ENCODE measurements around the gene TCAP.

The TCAP gene

DNA sequence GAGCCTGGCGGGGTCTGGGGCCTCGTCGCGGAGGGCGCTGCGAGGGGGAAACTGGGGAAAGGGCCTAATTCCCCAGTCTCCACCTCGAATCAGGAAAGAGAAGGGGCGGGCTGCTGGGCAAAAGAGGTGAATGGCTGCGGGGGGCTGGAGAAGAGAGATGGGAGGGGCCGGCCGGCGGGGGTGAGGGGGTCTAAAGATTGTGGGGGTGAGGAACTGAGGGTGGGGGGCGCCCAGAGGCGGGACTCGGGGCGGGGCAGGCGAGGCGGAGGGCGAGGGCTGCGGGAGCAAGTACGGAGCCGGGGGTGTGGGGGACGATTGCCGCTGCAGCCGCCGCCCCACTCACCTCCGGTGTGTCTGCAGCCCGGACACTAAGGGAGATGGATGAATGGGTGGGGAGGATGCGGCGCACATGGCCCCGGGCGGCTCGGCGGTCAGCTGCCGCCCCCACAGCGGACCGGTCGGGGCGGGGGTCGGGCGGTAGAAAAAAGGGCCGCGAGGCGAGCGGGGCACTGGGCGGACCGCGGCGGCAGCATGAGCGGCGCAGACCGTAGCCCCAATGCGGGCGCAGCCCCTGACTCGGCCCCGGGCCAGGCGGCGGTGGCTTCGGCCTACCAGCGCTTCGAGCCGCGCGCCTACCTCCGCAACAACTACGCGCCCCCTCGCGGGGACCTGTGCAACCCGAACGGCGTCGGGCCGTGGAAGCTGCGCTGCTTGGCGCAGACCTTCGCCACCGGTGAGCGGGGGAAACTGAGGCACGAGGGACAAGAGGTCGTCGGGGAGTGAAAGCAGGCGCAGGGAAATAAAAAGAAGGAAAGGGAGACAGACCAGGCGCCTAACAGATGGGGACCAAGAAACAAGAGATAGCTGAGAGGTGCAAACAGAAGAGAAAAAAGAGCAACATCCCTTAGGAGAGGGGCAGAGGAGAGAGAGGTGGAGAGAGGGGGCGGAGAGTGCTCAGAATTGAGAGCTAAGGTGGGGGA lies 3.1 kb downstream of the TCAP start, which contains the start of gene PNMT:
TSS of gene PNMT (plus strand) at position 509 of the 980 bp plus-strand sequence. CDS start at position 532, 23 bp downstream.
- TF ChIP-seq, protein P1, sequence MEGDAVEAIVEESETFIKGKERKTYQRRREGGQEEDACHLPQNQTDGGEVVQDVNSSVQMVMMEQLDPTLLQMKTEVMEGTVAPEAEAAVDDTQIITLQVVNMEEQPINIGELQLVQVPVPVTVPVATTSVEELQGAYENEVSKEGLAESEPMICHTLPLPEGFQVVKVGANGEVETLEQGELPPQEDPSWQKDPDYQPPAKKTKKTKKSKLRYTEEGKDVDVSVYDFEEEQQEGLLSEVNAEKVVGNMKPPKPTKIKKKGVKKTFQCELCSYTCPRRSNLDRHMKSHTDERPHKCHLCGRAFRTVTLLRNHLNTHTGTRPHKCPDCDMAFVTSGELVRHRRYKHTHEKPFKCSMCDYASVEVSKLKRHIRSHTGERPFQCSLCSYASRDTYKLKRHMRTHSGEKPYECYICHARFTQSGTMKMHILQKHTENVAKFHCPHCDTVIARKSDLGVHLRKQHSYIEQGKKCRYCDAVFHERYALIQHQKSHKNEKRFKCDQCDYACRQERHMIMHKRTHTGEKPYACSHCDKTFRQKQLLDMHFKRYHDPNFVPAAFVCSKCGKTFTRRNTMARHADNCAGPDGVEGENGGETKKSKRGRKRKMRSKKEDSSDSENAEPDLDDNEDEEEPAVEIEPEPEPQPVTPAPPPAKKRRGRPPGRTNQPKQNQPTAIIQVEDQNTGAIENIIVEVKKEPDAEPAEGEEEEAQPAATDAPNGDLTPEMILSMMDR (conservative IDR thresholded peaks at IDR 0.05; ENCODE audit: low read depth, low read length), result peak; percentile 69
- DNase-seq (ENCODE audit: low read depth), result no peak
- H3K4me3 ChIP-seq (ENCODE audit: low read length), result no peak within 1 kb of the TSS

DNA sequence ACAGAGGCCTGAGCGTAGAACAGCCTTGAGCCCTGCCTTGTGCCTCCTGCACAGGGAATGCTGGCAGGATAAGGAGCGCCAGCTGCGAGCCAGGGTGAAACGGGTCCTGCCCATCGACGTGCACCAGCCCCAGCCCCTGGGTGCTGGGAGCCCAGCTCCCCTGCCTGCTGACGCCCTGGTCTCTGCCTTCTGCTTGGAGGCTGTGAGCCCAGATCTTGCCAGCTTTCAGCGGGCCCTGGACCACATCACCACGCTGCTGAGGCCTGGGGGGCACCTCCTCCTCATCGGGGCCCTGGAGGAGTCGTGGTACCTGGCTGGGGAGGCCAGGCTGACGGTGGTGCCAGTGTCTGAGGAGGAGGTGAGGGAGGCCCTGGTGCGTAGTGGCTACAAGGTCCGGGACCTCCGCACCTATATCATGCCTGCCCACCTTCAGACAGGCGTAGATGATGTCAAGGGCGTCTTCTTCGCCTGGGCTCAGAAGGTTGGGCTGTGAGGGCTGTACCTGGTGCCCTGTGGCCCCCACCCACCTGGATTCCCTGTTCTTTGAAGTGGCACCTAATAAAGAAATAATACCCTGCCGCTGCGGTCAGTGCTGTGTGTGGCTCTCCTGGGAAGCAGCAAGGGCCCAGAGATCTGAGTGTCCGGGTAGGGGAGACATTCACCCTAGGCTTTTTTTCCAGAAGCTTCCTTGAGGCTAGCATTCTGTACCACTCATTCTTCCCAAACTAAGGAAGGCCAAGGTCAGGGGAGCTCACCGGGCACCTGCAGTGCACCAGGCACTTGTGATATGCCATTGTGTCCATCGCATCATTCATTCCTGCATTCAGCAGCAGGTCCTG lies 5.0 kb downstream of the TCAP start:
- H3K4me3 ChIP-seq (ENCODE audit: low read length), result no peak overlapping the region
- DNase-seq (ENCODE audit: low read depth), result no peak
- TF ChIP-seq, protein P1 (conservative IDR thresholded peaks at IDR 0.05; ENCODE audit: low read depth, low read length), result no peak

DNA sequence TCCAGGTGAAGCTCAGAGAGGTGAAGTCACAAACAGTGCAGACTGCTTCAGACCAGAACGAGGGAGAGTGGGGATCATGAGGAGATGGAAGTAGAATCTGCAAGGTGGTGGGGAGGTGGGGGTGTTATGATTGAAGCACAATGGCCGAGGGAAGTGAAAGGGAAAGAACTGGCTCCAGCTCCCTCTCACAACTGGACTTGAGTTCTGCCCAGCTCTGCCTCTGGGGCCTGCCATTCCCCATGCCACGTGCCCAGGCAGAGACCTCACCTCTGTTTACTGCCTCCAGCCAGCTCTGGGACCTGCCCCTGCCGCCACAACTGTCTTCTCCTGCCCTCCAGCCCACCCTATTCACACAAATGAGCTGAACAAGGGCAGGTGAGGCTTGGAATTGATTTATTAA lies 5.6 kb downstream of the TCAP start:
- TF ChIP-seq, protein P1 (conservative IDR thresholded peaks at IDR 0.05; ENCODE audit: low read depth, low read length), result no peak
- DNase-seq (ENCODE audit: low read depth), result no peak
- H3K4me3 ChIP-seq (ENCODE audit: low read length), result no peak overlapping the region

DNA sequence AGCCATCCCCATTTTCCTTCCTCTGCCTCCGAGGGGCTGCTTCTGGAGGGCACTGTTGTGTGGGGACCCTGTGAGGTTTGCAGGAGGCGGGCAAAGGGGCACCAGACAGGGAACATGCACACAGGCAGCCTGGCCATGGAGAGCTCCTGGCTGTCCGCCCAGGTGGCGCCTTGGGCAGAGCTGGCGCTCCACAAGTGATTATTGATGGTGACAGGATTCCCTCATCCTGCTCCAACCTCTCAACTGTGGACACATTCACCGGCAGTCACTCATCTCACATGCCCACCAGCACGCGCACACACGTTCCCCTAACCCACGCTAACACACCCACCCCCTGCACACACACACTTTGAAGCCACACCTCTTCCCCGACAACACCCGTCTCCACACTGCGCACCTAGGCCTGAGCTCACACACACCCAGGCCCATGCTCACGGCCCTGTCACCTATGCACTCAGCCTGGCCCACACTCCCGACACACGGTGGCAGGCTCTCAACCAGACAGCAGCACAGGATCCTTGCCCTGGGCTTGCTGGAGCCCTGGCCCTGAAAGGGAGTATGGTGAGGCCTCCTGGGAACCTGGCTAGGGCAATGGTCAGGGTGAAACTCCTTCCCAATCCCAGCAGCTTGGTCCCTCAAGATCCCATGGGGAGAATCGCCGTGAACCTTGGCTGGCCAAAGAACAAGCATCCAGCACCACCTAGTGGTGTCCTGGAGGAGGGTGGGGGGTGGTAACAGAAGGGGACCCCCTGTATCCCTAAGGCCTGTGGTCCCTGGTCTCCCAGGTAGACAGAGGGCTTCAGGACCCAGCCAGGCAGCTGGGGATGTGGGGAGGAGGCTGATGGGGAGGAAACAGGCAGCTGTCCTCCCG lies 6.7 kb downstream of the TCAP start:
- no peak overlapping the region for H3K4me3 ChIP-seq (ENCODE audit: low read length)
- TF ChIP-seq, protein P1 (conservative IDR thresholded peaks at IDR 0.05; ENCODE audit: low read depth, low read length), result peak; percentile 82
- DNase-seq (ENCODE audit: low read depth), result no peak

DNA sequence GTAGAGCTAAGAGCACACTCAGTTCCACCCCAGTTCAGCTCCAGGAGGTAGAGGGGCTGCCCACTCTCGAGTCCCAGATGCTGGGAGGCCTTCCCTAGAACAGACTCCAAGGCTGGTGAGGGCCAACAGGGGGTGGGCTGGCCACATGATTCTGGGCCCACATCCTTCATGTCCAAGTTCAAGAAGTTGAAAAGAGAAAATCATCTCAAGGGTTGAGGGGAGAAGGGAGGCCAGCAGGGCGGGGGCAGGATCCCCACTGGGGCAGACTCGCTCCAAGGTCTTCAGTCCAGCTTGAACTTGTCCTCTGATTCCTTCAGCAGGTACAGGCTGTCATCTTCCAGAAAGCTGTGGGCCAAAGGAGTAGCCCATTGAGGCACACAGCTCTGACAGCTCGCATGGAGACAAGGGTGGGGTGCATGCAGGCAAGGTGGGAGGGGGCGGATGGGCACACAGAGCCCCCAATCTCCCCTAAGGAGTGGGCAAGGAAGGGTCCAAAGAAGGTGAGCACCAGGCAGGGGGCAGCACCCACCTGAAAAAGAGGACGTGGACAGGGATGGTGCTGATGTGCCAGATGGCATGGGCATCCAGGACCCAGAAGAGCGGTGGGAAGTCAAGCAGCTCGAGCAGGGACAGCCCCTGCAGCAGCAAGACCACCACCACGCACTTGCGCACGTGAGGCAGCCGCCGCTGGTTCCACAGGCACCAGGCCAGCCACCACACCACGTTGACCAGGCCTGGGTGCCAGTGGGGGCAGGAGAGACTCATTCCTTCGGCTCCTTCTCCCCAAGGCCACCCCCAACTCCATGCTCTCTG lies 7.6 kb downstream of the TCAP start:
- H3K4me3 ChIP-seq (ENCODE audit: low read length), result no peak overlapping the region
- DNase-seq (ENCODE audit: low read depth), result no peak
- TF ChIP-seq, protein P1 (conservative IDR thresholded peaks at IDR 0.05; ENCODE audit: low read depth, low read length), result no peak
